GM18502 (cell line): ENCODE measurements around the gene TIA1.
A peak's percentile ranks its signal among the peaks of the same experiment; 100 is the strongest.
"Not testable (repeated sequence)": the region's sequence is repeated elsewhere in the genome, so short reads cannot be mapped to it uniquely, and the experiment has no call there.

ENCODE experiments used
- ATAC-seq: cut with Tn5 transposase; IDR thresholded peaks from one replicate; pipeline ENCODE4 v1.9.1; 2021; ENCODE audit warnings: mild to moderate bottlenecking; ENCODE audit not compliant: unreplicated experiment, poor library complexity

Gene TIA1

DNA sequence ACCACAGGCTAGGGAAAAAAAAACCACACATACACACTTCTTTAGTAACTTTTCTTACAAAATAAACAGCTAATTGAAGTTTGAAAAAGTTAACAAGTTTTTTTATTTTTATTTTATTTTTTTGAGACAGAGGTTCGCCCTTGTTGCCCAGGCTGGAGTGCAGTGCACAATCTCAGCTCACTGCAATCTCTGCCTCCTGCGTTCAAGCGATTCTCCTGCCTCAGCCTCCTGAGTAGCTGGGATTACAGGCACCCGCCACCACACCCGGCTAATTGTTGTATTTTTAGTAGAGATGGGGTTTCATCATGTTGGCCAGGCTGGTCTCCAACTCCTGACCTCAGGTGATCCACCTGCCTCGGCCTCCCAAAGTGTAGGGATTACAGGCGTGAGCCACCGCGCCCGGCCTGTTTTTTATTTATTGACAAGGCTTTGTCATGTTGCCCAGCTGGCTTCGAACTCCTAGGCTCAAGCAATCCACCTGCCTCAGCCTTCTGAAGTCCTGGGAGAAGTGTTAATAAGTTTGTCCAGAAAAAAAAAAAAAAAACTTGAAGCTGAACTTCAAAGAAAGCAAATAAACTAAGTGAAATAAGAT, 78.7 kb downstream of the TIA1 start:
- not testable (repeated sequence) for ATAC-seq

DNA sequence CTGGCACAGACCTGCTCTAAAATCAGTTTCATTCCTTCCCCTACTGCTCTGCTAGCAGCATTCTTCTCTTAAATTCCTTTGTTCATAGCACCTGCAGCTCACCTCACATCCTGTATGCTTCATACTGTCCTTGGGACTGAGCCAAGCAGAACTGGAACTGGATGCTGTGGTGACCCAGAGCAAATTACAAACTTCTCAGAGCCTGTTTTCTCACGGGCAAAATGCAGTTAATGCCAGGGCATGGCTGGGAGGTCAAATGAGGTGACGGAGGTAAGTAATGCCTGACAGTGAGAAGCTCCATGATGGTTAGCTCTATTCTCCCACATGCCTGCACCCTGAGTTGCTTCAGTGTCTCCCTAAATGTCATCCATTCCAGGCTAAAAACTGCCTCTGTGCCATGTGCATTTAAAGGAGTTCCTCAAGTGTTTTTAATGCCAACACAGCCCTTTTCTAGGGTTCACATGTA, 87.3 kb downstream of the TIA1 start:
- peak; percentile 97 for ATAC-seq

DNA sequence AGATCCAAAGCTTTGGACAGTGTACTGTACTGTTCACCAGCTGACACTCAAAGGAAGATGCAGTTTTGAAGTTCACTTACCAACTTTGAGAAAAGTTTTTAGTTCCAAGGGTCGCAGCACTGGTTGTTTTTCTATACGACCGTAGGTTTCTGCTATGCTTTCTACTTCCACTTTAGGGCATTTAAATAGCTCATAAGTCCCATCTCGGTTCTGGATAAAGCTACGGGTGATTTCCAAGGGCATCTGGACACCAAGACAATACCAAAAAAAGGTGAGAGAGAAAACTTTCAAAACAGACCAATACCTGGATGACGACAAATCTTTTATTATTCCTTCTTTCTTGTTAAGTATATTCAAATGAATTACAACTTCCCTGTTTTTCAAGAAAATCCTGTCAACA, 87.9 kb downstream of the TIA1 start:
- no peak for ATAC-seq
